BE2C (cell line): ENCODE results near the gene ARL5B.

Experiments used
- DNase-seq: peaks from one replicate; pipeline ENCODE4 v3.0.0-alpha.2; 2020
- H3K27me3 ChIP-seq: fragments of 250-450 bp; sonication (Bioruptor Pico); 2 replicates; pipeline ENCODE4 v1.5.1; 2020; ENCODE audit warnings: mild to moderate bottlenecking
- H3K36me3 ChIP-seq: fragments of 250-450 bp; sonication (Bioruptor Pico); 2 replicates; pipeline ENCODE4 v1.5.1; 2020; ENCODE audit warnings: mild to moderate bottlenecking
- H3K4me1 ChIP-seq: fragments of 250-450 bp; sonication (Bioruptor Pico); 2 replicates; pipeline ENCODE4 v1.5.1; 2020
- H3K4me3 ChIP-seq: 2 replicates; pipeline ENCODE4 v1.5.1; 2011; ENCODE audit warnings: low read depth, low read length
- H3K9me3 ChIP-seq: fragments of 250-450 bp; sonication (Bioruptor Pico); 2 replicates; pipeline ENCODE4 v1.5.1; 2020
- TF ChIP-seq, protein P1 (sequence below): IDR thresholded peaks from 2 replicates; pipeline ENCODE4 v1.5.1; 2012; ENCODE audit warnings: mild to moderate bottlenecking, low read depth, low read length

Gene ARL5B

GRCh38 chr10:18666810-18667209 is 7.6 kb downstream of the ARL5B start:
- TF ChIP-seq, protein P1, sequence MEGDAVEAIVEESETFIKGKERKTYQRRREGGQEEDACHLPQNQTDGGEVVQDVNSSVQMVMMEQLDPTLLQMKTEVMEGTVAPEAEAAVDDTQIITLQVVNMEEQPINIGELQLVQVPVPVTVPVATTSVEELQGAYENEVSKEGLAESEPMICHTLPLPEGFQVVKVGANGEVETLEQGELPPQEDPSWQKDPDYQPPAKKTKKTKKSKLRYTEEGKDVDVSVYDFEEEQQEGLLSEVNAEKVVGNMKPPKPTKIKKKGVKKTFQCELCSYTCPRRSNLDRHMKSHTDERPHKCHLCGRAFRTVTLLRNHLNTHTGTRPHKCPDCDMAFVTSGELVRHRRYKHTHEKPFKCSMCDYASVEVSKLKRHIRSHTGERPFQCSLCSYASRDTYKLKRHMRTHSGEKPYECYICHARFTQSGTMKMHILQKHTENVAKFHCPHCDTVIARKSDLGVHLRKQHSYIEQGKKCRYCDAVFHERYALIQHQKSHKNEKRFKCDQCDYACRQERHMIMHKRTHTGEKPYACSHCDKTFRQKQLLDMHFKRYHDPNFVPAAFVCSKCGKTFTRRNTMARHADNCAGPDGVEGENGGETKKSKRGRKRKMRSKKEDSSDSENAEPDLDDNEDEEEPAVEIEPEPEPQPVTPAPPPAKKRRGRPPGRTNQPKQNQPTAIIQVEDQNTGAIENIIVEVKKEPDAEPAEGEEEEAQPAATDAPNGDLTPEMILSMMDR: no peak
- Histone ChIP-seq H3K4me1 (no peaks in the 10 kb centered on the region), H3K4me3 (no peak overlapping the region), H3K9me3 (no peaks in the 10 kb centered on the region), H3K27me3 (no peaks in the 10 kb centered on the region), H3K36me3 (no peaks in the 10 kb centered on the region; the same call in 1 of the 2 replicates)
- no peak for DNase-seq

DNA sequence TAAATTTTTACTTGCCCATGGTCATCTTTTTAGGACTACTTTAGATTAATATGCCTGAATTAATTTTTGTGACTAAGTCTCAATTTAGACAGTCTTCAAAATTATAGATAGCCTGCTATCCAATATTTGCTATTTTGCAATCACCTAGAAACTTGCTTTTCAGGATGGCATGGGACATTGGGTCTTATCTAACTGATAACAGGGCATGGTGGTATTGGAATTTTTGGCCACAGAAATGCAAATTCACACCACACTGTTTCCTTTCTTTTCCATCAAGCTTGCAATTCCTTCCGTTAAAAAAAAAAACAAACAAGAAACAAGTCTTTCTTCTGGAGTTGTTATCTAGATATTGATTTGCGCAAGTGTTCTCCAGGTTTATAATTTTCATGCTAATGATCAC is 8.8 kb downstream of the ARL5B start:
- TF ChIP-seq, protein P1: no peak
- no peak overlapping the region for H3K4me3 ChIP-seq
- no peaks in the 10 kb centered on the region for H3K27me3 ChIP-seq
- no peaks in the 10 kb centered on the region; the same call in 1 of the 2 replicates for H3K36me3 ChIP-seq
- H3K9me3 ChIP-seq: no peaks in the 10 kb centered on the region
- no peaks in the 10 kb centered on the region for H3K4me1 ChIP-seq
- no peak for DNase-seq

- no peak for DNase-seq
- Histone ChIP-seq H3K4me3 (no peak overlapping the region), H3K9me3 (no peaks in the 10 kb centered on the region), H3K27me3 (no peaks in the 10 kb centered on the region), H3K4me1 (no peaks in the 10 kb centered on the region), H3K36me3 (peaks cover 12% of the 10 kb centered on the region)
- TF ChIP-seq, protein P1: no peak
Measured at GRCh38 chr10:18675086-18675801, 16.0 kb downstream of the ARL5B start.

DNA sequence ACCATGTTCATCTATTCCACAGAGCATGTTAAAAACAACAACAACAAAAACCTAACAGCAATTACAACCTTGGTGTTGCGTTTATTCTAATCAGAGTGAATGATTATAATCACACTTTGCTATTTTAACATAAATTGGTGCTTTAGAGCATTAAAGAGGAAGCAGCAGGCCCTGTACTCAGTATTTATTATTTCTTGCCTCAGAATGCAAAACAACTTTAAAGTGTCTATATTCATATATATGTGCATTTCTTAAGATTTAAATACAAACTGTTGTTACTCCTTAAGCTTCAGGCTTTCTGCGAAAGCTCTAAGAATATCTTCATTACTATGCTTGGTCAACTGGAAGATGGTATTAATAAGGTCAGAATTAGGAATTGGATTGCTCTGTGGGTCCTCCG is 21.5 kb downstream of the ARL5B start:
- Histone ChIP-seq H3K4me1 (no peaks in the 10 kb centered on the region), H3K9me3 (no peaks in the 10 kb centered on the region), H3K4me3 (no peak overlapping the region), H3K36me3 (no peaks in the 10 kb centered on the region), H3K27me3 (no peaks in the 10 kb centered on the region)
- no peak for DNase-seq
- TF ChIP-seq, protein P1: no peak

DNA sequence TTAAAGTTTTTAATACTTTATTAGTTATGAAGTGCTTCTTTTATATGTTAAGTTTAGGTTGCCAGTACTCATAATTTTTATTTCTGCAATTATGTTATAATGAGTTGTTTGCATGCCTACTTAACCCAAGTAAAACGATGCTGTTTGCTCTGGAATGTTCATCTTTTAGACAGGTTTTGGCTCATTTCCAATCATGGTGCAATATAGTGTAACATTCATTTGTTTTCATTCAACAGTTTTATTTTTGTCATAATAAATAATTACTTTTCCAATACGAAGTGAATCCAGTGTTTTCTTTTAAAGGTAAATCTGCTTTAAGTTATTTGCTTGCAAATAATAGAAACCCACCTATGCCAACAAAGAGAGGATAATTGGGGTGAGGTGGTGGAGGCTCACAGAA is 22.1 kb downstream of the ARL5B start:
- Histone ChIP-seq H3K4me3 (no peak overlapping the region), H3K36me3 (no peaks in the 10 kb centered on the region), H3K27me3 (no peaks in the 10 kb centered on the region), H3K9me3 (no peaks in the 10 kb centered on the region), H3K4me1 (no peaks in the 10 kb centered on the region)
- DNase-seq: no peak
- TF ChIP-seq, protein P1: no peak

DNA sequence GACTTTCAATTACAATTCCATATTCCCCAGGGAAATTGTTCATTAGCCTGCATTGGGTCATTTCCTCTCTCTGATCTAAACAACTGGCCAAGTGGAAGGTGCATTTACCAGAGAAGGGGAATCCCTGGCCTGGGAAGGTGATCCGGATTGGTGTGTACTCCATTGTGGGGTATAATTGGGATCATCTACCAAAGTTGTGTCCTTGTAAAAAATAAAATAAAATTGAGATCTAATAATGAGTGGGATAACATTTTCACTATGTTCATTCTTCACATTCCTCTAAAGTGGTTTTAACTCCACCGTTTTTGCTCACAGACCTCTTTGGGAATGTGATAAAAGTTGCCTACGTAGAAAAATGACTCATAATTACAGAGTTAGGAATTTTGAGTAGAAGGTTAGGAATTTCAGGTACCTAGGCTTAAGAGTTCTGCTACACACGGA is 22.8 kb downstream of the ARL5B start:
- Histone ChIP-seq H3K36me3 (no peaks in the 10 kb centered on the region), H3K4me1 (no peaks in the 10 kb centered on the region), H3K27me3 (no peaks in the 10 kb centered on the region), H3K4me3 (no peak overlapping the region), H3K9me3 (no peaks in the 10 kb centered on the region)
- TF ChIP-seq, protein P1: no peak
- DNase-seq: no peak
